Measurements from ENCODE around the gene POLR2M. TPM values are rescaled to one million over a fixed set of nuclear protein-coding genes. Genes with fewer than 3 reads are reported as not detected.

The POLR2M gene
- total and polyA plus RNA-seq, 9 donors, result 47.1 to 510 (median 113) TPM

DNA sequence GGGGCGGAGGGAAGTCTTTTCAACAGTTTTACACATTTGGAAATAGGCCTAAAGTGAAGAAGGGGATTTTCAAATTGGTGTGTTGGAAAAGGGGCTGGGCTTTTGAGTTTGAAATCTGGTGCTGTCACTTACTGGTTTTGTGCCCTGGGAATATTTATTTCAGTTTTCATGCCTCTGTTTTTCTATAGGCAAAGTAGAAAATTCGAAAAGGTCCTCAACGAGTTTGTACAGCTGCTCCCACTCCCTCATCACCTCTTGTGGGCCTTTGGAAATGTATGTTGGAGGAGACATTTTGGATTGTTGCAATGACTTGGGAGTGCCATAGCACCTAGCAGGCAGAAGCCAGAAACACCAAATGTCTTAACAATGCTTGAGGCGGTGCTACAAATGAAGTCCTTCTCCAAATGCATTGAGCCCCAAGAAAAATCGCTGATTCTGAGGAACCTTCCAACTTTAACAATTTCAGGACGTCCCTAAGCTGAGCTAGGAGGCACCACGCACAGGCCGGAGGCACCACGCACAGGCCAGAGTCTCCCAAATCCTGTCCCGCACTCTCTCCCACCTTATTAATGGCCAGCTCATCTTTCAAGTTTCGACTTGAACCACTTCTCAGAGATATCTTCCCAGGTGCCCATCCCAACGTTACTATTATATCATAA is 639 bp upstream of the POLR2M start:
- H3K9me3 ChIP-seq, result no peaks in the 10 kb centered on the region
- WGBS, 3 donors, result 74 to 79% (median 75%) methylated on average over 12 of the region's 12 CpGs
- H3K27ac ChIP-seq, result peak overlapping the region in 1 of 2 donors; percentile 85
- H3K4me1 ChIP-seq (ENCODE audit: insufficient read depth), result peaks cover 6% of the 10 kb centered on the region
- peak overlapping the region; percentile 94 for H3K4me3 ChIP-seq
- DNase-seq, result no peak
- intact Hi-C loops (cut with DNase I), result no loop called here
- no peaks in the 10 kb centered on the region for H3K27me3 ChIP-seq
- TF ChIP-seq EP300 (IDR thresholded peaks at IDR 0.05), result no peak
- no peak for TF ChIP-seq CTCF (IDR thresholded peaks at IDR 0.05)
- no peaks in the 10 kb centered on the region for H3K36me3 ChIP-seq

- Histone ChIP-seq H3K27ac (peak overlapping the region in 1 of 2 donors; percentile 85), H3K4me1 (ENCODE audit: insufficient read depth) (peaks cover 6% of the 10 kb centered on the region), H3K4me3 (peak overlapping the region; percentile 94), H3K36me3 (no peaks in the 10 kb centered on the region), H3K27me3 (no peaks in the 10 kb centered on the region), H3K9me3 (no peaks in the 10 kb centered on the region)
- WGBS, 3 donors, result 62 to 71% (median 67%) methylated on average over 4 of the region's 4 CpGs
- TF ChIP-seq EP300 (IDR thresholded peaks at IDR 0.05), result no peak
- no peak for TF ChIP-seq CTCF (IDR thresholded peaks at IDR 0.05)
- TF ChIP-seq POLR2A (IDR thresholded peaks at IDR 0.05), result no peak
- intact Hi-C loops (cut with DNase I), result no loop called here
- no peak for DNase-seq
Observed at GRCh38 chr15:57708047-57708446, 1.5 kb downstream of the POLR2M start.

- DNase-seq, result no peak
- H3K4me1 ChIP-seq (ENCODE audit: insufficient read depth), result no peaks in the 10 kb centered on the region
- TF ChIP-seq EP300 (IDR thresholded peaks at IDR 0.05) (no peak), CTCF (IDR thresholded peaks at IDR 0.05) (no peak), POLR2A (IDR thresholded peaks at IDR 0.05) (no peak)
- H3K27me3 ChIP-seq, result no peaks in the 10 kb centered on the region
- H3K9me3 ChIP-seq, result no peaks in the 10 kb centered on the region
- WGBS, 3 donors, result 83 to 92% (median 90%) methylated on average over 2 of the region's 2 CpGs
- no peak overlapping the region for H3K27ac ChIP-seq
- H3K36me3 ChIP-seq, result no peaks in the 10 kb centered on the region
- intact Hi-C loops (cut with DNase I), result no loop called here
- H3K4me3 ChIP-seq, result no peak overlapping the region
Observed at GRCh38 chr15:57718309-57718708, 11.8 kb downstream of the POLR2M start.

- no peaks in the 10 kb centered on the region for H3K4me1 ChIP-seq (ENCODE audit: insufficient read depth)
- H3K9me3 ChIP-seq, result no peaks in the 10 kb centered on the region
- no peaks in the 10 kb centered on the region for H3K27me3 ChIP-seq
- H3K27ac ChIP-seq, result no peak overlapping the region
- H3K4me3 ChIP-seq, result no peak overlapping the region
- no peak for DNase-seq
- no peaks in the 10 kb centered on the region for H3K36me3 ChIP-seq
- no peak for TF ChIP-seq EP300 (IDR thresholded peaks at IDR 0.05)
- TF ChIP-seq POLR2A (IDR thresholded peaks at IDR 0.05), result no peak
- no peak for TF ChIP-seq CTCF (IDR thresholded peaks at IDR 0.05)
- 15 to 18% (median 17%) methylated on average over 3 of the region's 3 CpGs for WGBS, 3 donors
- intact Hi-C loops (cut with DNase I), result loop anchor here in 1 of 4 donors (10.0 kb wide), 1 partner anchor 166 kb away; no protein-coding TSS in a partner anchor
Observed at GRCh38 chr15:57720867-57721266, 14.4 kb downstream of the POLR2M start.
